Thoracic aorta (tissue), 2 donors: ENCODE data around the gene NAT8L. TPM values are rescaled to one million over a fixed set of nuclear protein-coding genes. Genes with fewer than 3 reads are reported as not detected.

Source experiments
- ATAC-seq: fragments of 150-250 bp; one replicate; pipeline ENCODE4 v1.8.0; 2017; ENCODE audit warnings: low read depth; ENCODE audit not compliant: insufficient number of reproducible peaks, low FRiP score
- DNase-seq: peaks from one replicate; pipeline ENCODE4 v3.0.0-alpha.2; 2020; ENCODE audit warnings: low spot score
- H3K27ac ChIP-seq, 2 donors: fragments of 200-600 bp; sonication (generic); 1 replicate in 1 of 2; 2 replicates in 1 of 2; pipeline ENCODE4 v1.5.1; 2016; ENCODE audit warnings: mild to moderate bottlenecking in 2 of 2, moderate library complexity in 2 of 2
- H3K27me3 ChIP-seq: fragments of 200-600 bp; sonication (generic); replicated peaks from 2 replicates; pipeline ENCODE4 v1.6.0; 2016; ENCODE audit warnings: mild to moderate bottlenecking; ENCODE audit not compliant: insufficient read depth
- H3K36me3 ChIP-seq: fragments of 200-600 bp; sonication (generic); one replicate; pipeline ENCODE4 v1.5.1; 2016
- H3K4me1 ChIP-seq, 2 donors: fragments of 200-600 bp; sonication (generic); 1 replicate in 1 of 2; 2 replicates in 1 of 2; pipeline versions ENCODE4 v1.5.1 to v1.6.0; 2016; ENCODE audit warnings: low read depth in 2 of 2, mild to moderate bottlenecking in 1 of 2; ENCODE audit not compliant: control insufficient read depth in 1 of 2
- H3K4me3 ChIP-seq: fragments of 200-600 bp; sonication (generic); 2 replicates; pipeline ENCODE4 v1.5.1; 2016; ENCODE audit warnings: mild to moderate bottlenecking
- H3K9me3 ChIP-seq: fragments of 200-600 bp; sonication (generic); 2 replicates; pipeline ENCODE4 v1.5.1; 2016
- CTCF ChIP-seq: fragments of 200-600 bp; sonication (generic); IDR thresholded peaks from one replicate; pipeline ENCODE4 v1.5.1; 2019; ENCODE audit warnings: antibody characterized with exemption
- total RNA-seq, 2 donors: library from RNA; depleted of rRNA; stranded (reverse); fragments of >200 nt; gene quantifications; one replicate each; pipeline versions ENCODE4 v1.1.0 to v1.2.3, GENCODE V29; 2016

Gene NAT8L
- total RNA-seq, 2 donors from 2014 or later = under 0.01 TPM; not detected in 1

- DNase-seq = no peak
- no peak overlapping the region for H3K27ac ChIP-seq
- no peaks in the 10 kb centered on the region for H3K9me3 ChIP-seq
- no peak for ATAC-seq
- no peak overlapping the region for H3K4me3 ChIP-seq
- no peak for TF ChIP-seq CTCF
- H3K36me3 ChIP-seq = no peaks in the 10 kb centered on the region
- no peaks in the 10 kb centered on the region for H3K27me3 ChIP-seq
- H3K4me1 ChIP-seq = no peaks in the 10 kb centered on the region
These were observed 10.2 kb downstream of the NAT8L start for GRCh38 chr4:2069161-2069971.

- TF ChIP-seq CTCF = no peak
- no peak for ATAC-seq
- H3K4me3 ChIP-seq = no peak overlapping the region
- H3K27ac ChIP-seq = no peak overlapping the region
- no peaks in the 10 kb centered on the region for H3K4me1 ChIP-seq
- no peaks in the 10 kb centered on the region for H3K9me3 ChIP-seq
- H3K36me3 ChIP-seq = no peaks in the 10 kb centered on the region
- DNase-seq = no peak
- no peaks in the 10 kb centered on the region for H3K27me3 ChIP-seq
These were observed 10.9 kb downstream of the NAT8L start for GRCh38 chr4:2069986-2070385.

GRCh38 chr4:2070421-2071251 is 11.5 kb downstream of the NAT8L start:
- H3K27me3 ChIP-seq = no peaks in the 10 kb centered on the region
- TF ChIP-seq CTCF = no peak
- no peak for DNase-seq
- no peaks in the 10 kb centered on the region for H3K4me1 ChIP-seq
- no peak for ATAC-seq
- H3K4me3 ChIP-seq = no peak overlapping the region
- no peaks in the 10 kb centered on the region for H3K9me3 ChIP-seq
- H3K27ac ChIP-seq = no peak overlapping the region
- no peaks in the 10 kb centered on the region for H3K36me3 ChIP-seq

GRCh38 chr4:2071252-2071911 is 12.3 kb downstream of the NAT8L start:
- DNase-seq (no peak), ATAC-seq (no peak)
- H3K36me3 ChIP-seq = no peaks in the 10 kb centered on the region

More at GRCh38 chr4:2071252-2071911, 12.3 kb downstream of the NAT8L start:
- TF ChIP-seq CTCF = no peak
- H3K4me3 ChIP-seq = no peak overlapping the region
- no peaks in the 10 kb centered on the region for H3K27me3 ChIP-seq
- no peaks in the 10 kb centered on the region for H3K9me3 ChIP-seq
- no peak overlapping the region for H3K27ac ChIP-seq
- no peaks in the 10 kb centered on the region for H3K4me1 ChIP-seq
